Endothelial cell of umbilical vein (primary cell): ENCODE measurements around the gene KDM7A. TPM values are rescaled to one million over a fixed set of nuclear protein-coding genes. Genes with fewer than 3 reads are reported as not detected.

Source experiments
- BruUV-seq: library from RNA; stranded (reverse); fragments of 400-500 nt; replicated peaks from 2 replicates; lab custom pipeline; 2021; lab: Mats Ljungman, UMichigan
- CTCF ChIA-PET: fragments of 300-600, 350-600 bp; sonication (Branson Sonifier 250); formaldehyde crosslinking; loops from one replicate; lab custom pipeline; 2021; ENCODE audit warnings: antibody characterized with exemption, inconsistent platforms; lab: Charles Lee
- POLR2A ChIA-PET: fragments of 300-600, 350-600 bp; sonication (Branson Sonifier 250); formaldehyde crosslinking; loops from one replicate; lab custom pipeline; 2021; ENCODE audit warnings: antibody characterized with exemption, inconsistent platforms; lab: Charles Lee
- DNase-seq: peaks from one replicate; pipeline ENCODE4 v3.0.0-alpha.2; 2011; ENCODE audit warnings: low read depth, low spot score
- FAIRE-seq: peaks from 2 replicates; lab custom pipeline; 2011; peaks lifted over from hg19 to GRCh38; lab: Jason Lieb, UNC
- H2AFZ ChIP-seq: 2 replicates; pipeline ENCODE4 v1.6.0; 2012; ENCODE audit warnings: low read depth, low read length, control low read depth, inconsistent platforms
- H3K27ac ChIP-seq: 2 replicates; pipeline ENCODE4 v1.5.1; 2011; ENCODE audit warnings: low read depth, mild to moderate bottlenecking, control low read depth, low read length, moderate library complexity; ENCODE audit not compliant: insufficient read depth
- H3K27me3 ChIP-seq, 2 experiments: 2 replicates each; pipeline versions ENCODE4 v1.6.0 to v1.6.1; 2011; ENCODE audit warnings: low read length in 2 of 2, mixed read lengths in 1 of 2; ENCODE audit not compliant: control insufficient read depth in 2 of 2, insufficient read depth in 2 of 2
- H3K36me3 ChIP-seq, 2 experiments: 2 replicates in 1 of 2; 3 replicates in 1 of 2; pipeline ENCODE4 v1.5.1; 2011; ENCODE audit warnings: low read length in 2 of 2, mild to moderate bottlenecking in 1 of 2, moderate library complexity in 1 of 2; ENCODE audit not compliant: control insufficient read depth in 2 of 2, insufficient read depth in 2 of 2; ENCODE audit errors: extremely low read depth in 1 of 2
- H3K4me1 ChIP-seq: 3 replicates; pipeline ENCODE4 v1.5.1; 2011; ENCODE audit warnings: mild to moderate bottlenecking, low read length; ENCODE audit not compliant: control insufficient read depth, insufficient read depth; ENCODE audit errors: extremely low read depth
- H3K4me2 ChIP-seq: 2 replicates; pipeline ENCODE4 v1.6.1; 2011; ENCODE audit warnings: low read length, control low read depth, mixed read lengths; ENCODE audit not compliant: insufficient read depth
- H3K4me3 ChIP-seq, 3 experiments: fragments of 200-600 bp in 1 of 3; sonication (generic), shearing (Covaris generic) in 1 of 3; replicated peaks in 1 of 3; 2 replicates each; pipeline ENCODE4 v1.5.1; 2011 to 2016; ENCODE audit warnings: control low read depth in 3 of 3, low read length in 3 of 3, mild to moderate bottlenecking in 2 of 3, inconsistent platforms in 1 of 3, low read depth in 1 of 3, moderate library complexity in 1 of 3; ENCODE audit not compliant: insufficient read depth in 1 of 3
- H3K79me2 ChIP-seq: 2 replicates; pipeline ENCODE4 v1.6.0; 2012; ENCODE audit warnings: low read length, inconsistent platforms; ENCODE audit not compliant: control insufficient read depth, insufficient read depth
- H3K9ac ChIP-seq: replicated peaks from 2 replicates; pipeline ENCODE3; 2011; ENCODE audit warnings: low read length, control low read depth; ENCODE audit not compliant: insufficient read depth; ENCODE audit errors: extremely low read depth
- H3K9me1 ChIP-seq: replicated peaks from 3 replicates; pipeline ENCODE4 v1.6.0; 2011; ENCODE audit warnings: mild to moderate bottlenecking, low read length; ENCODE audit not compliant: control insufficient read depth, insufficient read depth; ENCODE audit errors: extremely low read depth
- H3K9me3 ChIP-seq: replicated peaks from 2 replicates; pipeline ENCODE4 v1.5.1; 2012; ENCODE audit warnings: low read length, inconsistent platforms; ENCODE audit not compliant: control insufficient read depth, insufficient read depth
- H4K20me1 ChIP-seq: replicated peaks from 2 replicates; pipeline ENCODE3; 2011; ENCODE audit warnings: mild to moderate bottlenecking, low read length; ENCODE audit not compliant: control insufficient read depth, insufficient read depth; ENCODE audit errors: extremely low read depth
- CTCF ChIP-seq, 2 donors: IDR thresholded peaks; 1 replicate in 1 of 2; 2 replicates in 1 of 2; pipeline ENCODE4 v1.5.1; 2011; ENCODE audit warnings: low read length in 2 of 2, mild to moderate bottlenecking in 2 of 2, moderate library complexity in 2 of 2, control low read depth in 1 of 2, inconsistent platforms in 1 of 2, low read depth in 1 of 2; ENCODE audit not compliant: insufficient read depth in 1 of 2; ENCODE audit errors: extremely low read depth in 1 of 2
- EZH2 ChIP-seq: IDR thresholded peaks from 2 replicates; pipeline ENCODE4 v1.6.1; 2012; ENCODE audit warnings: borderline replicate concordance, low read depth, mild to moderate bottlenecking, moderate library complexity, low read length, inconsistent platforms; ENCODE audit not compliant: severe bottlenecking
- FOS ChIP-seq: IDR thresholded peaks from 2 replicates; pipeline ENCODE4 v1.6.1; 2011; ENCODE audit warnings: mild to moderate bottlenecking, low read length, moderate library complexity, borderline replicate concordance; ENCODE audit not compliant: insufficient read depth
- GATA2 ChIP-seq: IDR thresholded peaks from 2 replicates; pipeline ENCODE4 v1.7.0; 2011; ENCODE audit warnings: low read depth, mild to moderate bottlenecking, moderate library complexity, mixed read lengths, low read length; ENCODE audit not compliant: insufficient read length, insufficient read depth
- MYC ChIP-seq: IDR thresholded peaks from one replicate; pipeline ENCODE4 v1.6.1; 2011; ENCODE audit warnings: mild to moderate bottlenecking, low read depth, low read length
- POLR2AphosphoS5 ChIP-seq: IDR thresholded peaks from 2 replicates; pipeline ENCODE4 v1.6.1; 2012; ENCODE audit warnings: low read depth, mild to moderate bottlenecking, control low read depth, low read length, moderate library complexity; ENCODE audit not compliant: insufficient read depth
- dilution Hi-C: fragments of 300-500 bp; cut with MboI; formaldehyde crosslinking; loops from one replicate; pipeline ENCODE4 v1.15.0; 2019; ENCODE audit warnings: low sequenced_read_pairs; ENCODE audit not compliant: extremely low pct_ligation_motif_present
- intact Hi-C: fragments of 100-400 bp; cut with micrococcal nuclease; formaldehyde crosslinking; loops from one replicate; pipeline ENCODE4 v1.10.0; 2022
- polyA plus RNA-seq, 4 experiments: library from polyadenylated mRNA; depleted of rRNA in 3 of 4; stranded (reverse) in 3 of 4; unstranded in 1 of 4; fragments of >200 nt; gene quantifications; 2 replicates each; pipeline versions ENCODE4 v1.2.1 to v1.2.3, GENCODE V29; 2011 to 2012; ENCODE audit warnings: missing spikeins in 1 of 4
- total RNA-seq: library from RNA; stranded (reverse); gene quantifications from 2 replicates; pipeline ENCODE4 v1.2.3, GENCODE V29; 2021

KDM7A gene
- total and polyA plus RNA-seq, 2 donors (not counting 3 experiments of a cell fraction or from before 2014, with no cell fraction given), result 2.4 to 7.3 TPM

- POLR2A ChIA-PET, result no interaction called here
Observed at GRCh38 chr7:140085447-140085846, 91.3 kb downstream of the KDM7A start.

More at GRCh38 chr7:140085447-140085846, 91.3 kb downstream of the KDM7A start:
- H3K4me3 ChIP-seq, result no peak overlapping the region
- no peaks in the 10 kb centered on the region for H3K36me3 ChIP-seq
- DNase-seq, result no peak
- no peak for FAIRE-seq
- H3K9me3 ChIP-seq, result no peaks in the 10 kb centered on the region
- no peaks in the 10 kb centered on the region for H3K79me2 ChIP-seq
- H3K4me1 ChIP-seq, result peaks cover 6% of the 10 kb centered on the region
- no peak for TF ChIP-seq MYC
- TF ChIP-seq POLR2AphosphoS5, result no peak
- TF ChIP-seq CTCF (IDR thresholded peaks at IDR 0.05; ENCODE audit: extremely low read depth in 1 of 2, insufficient read depth in 1 of 2, low read depth in 1 of 2, low read length in 2 of 2), result no peak
- no peak for TF ChIP-seq FOS
- no peak for TF ChIP-seq EZH2
- no peak for TF ChIP-seq GATA2
- dilution Hi-C loops (no loop called here), intact Hi-C loops (no loop called here)
- CTCF ChIA-PET, result interaction anchor here (1.0 to 1.6 kb wide), 5 partner anchors 11 to 484 kb away, joined by 3 to 6 read pairs (median 4); no protein-coding TSS in a partner anchor
- no peaks in the 10 kb centered on the region for H4K20me1 ChIP-seq
- H2AFZ ChIP-seq, result no peak overlapping the region
- no peaks in the 10 kb centered on the region for H3K9me1 ChIP-seq
- H3K9ac ChIP-seq, result no peak overlapping the region
- no peak overlapping the region for H3K4me2 ChIP-seq
- no peak overlapping the region for H3K27ac ChIP-seq
- no peaks in the 10 kb centered on the region for H3K27me3 ChIP-seq
- BruUV-seq, result no TSS peak
